K562 (cell line): Measurements from ENCODE around the gene GABRR1. TPM values are rescaled to one million over a fixed set of nuclear protein-coding genes. Genes with fewer than 3 reads are reported as not detected.

Experiments
- ATAC-seq: fragments of 200-7000 bp; cut with Tn5 transposase; 3 replicates; pipeline ENCODE4 v1.9.1; 2020; ENCODE audit warnings: moderate library complexity
- BruUV-seq: library from RNA; stranded (reverse); fragments of 400-500 nt; replicated peaks from 2 replicates; lab custom pipeline; 2021; lab: Mats Ljungman, UMichigan
- CTCF ChIA-PET: fragments of 300-600 bp; formaldehyde crosslinking; extraction: SDS; loops from one replicate; lab custom pipeline; 2021; ENCODE audit warnings: low intra/inter-chr PET ratio; lab: Yijun Ruan, JAX
- POLR2A ChIA-PET: fragments of 300-600, 350-650 bp; sonication (Branson Sonifier 250); formaldehyde crosslinking; extraction: SDS; loops from one replicate; lab custom pipeline; 2021; ENCODE audit warnings: antibody characterized with exemption, inconsistent platforms; lab: Yijun Ruan, JAX
- DNase-seq, 4 experiments: peaks; one replicate each; pipeline versions ENCODE4 v3.0.0 to v3.0.0-alpha.2; 2011 to 2018; ENCODE audit warnings: low spot score in 3 of 4, mixed read lengths in 3 of 4; ENCODE audit errors: extremely low read depth in 1 of 4
- FAIRE-seq: peaks from 2 replicates; lab custom pipeline; 2011; peaks lifted over from hg19 to GRCh38; lab: Jason Lieb, UNC
- H2AFZ ChIP-seq: 2 replicates; pipeline ENCODE4 v1.6.0; 2011; ENCODE audit warnings: low read depth, low read length, control low read depth, inconsistent platforms
- H3K27ac ChIP-seq: fragments of 200-600 bp; 3 replicates; pipeline ENCODE4 v1.8.0; 2011; ENCODE audit warnings: low read depth, mild to moderate bottlenecking, control low read depth, inconsistent platforms, low read length, moderate library complexity, mixed read lengths; ENCODE audit errors: extremely low read depth
- H3K27me3 ChIP-seq, 2 experiments: fragments of 300-600 bp in 1 of 2; 2 replicates in 1 of 2; 3 replicates in 1 of 2; pipeline versions ENCODE4 v1.6.0 to v1.8.0; 2011; ENCODE audit warnings: inconsistent platforms in 2 of 2, low read length in 2 of 2, mild to moderate bottlenecking in 1 of 2, mixed read lengths in 1 of 2, moderate library complexity in 1 of 2; ENCODE audit not compliant: control insufficient read depth in 2 of 2, insufficient read depth in 2 of 2
- H3K36me3 ChIP-seq: fragments of 300-600 bp; 3 replicates; pipeline ENCODE4 v1.8.0; 2011; ENCODE audit warnings: mild to moderate bottlenecking, low read length, inconsistent platforms; ENCODE audit not compliant: control insufficient read depth, insufficient read depth
- H3K4me1 ChIP-seq, 2 experiments: fragments of 200-600 bp in 1 of 2; replicated peaks in 1 of 2; 2 replicates in 1 of 2; 3 replicates in 1 of 2; pipeline versions ENCODE4 v1.5.1 to v1.8.0; 2011; ENCODE audit warnings: inconsistent platforms in 2 of 2, low read length in 2 of 2, mild to moderate bottlenecking in 1 of 2, mixed read lengths in 1 of 2, moderate library complexity in 1 of 2; ENCODE audit not compliant: control insufficient read depth in 2 of 2, insufficient read depth in 2 of 2
- H3K4me2 ChIP-seq: 2 replicates; pipeline ENCODE4 v1.6.1; 2011; ENCODE audit warnings: low read length, control low read depth, inconsistent platforms, mixed read lengths; ENCODE audit not compliant: insufficient read depth
- H3K4me3 ChIP-seq: fragments of 200-600 bp; sonication (generic), shearing (Covaris generic); 2 replicates; pipeline ENCODE4 v1.5.1; 2016; ENCODE audit warnings: control low read depth, inconsistent platforms
- H3K79me2 ChIP-seq: fragments of 200-600 bp; 3 replicates; pipeline ENCODE4 v1.8.0; 2011; ENCODE audit warnings: low read length, inconsistent platforms; ENCODE audit not compliant: control insufficient read depth, insufficient read depth
- H3K9ac ChIP-seq, 2 experiments: 2 replicates each; pipeline versions ENCODE4 v1.6.0 to v1.6.1; 2011; ENCODE audit warnings: low read depth in 2 of 2, low read length in 2 of 2, control low read depth in 1 of 2, inconsistent platforms in 1 of 2, mild to moderate bottlenecking in 1 of 2, mixed read lengths in 1 of 2; ENCODE audit not compliant: insufficient read depth in 1 of 2
- H3K9me1 ChIP-seq: one replicate; pipeline ENCODE4 v1.6.0; 2011; ENCODE audit warnings: inconsistent platforms, mild to moderate bottlenecking, low read length, moderate library complexity; ENCODE audit not compliant: control insufficient read depth, insufficient read depth
- H3K9me3 ChIP-seq: replicated peaks from 2 replicates; pipeline ENCODE4 v1.5.1; 2011; ENCODE audit warnings: low read depth, low read length, inconsistent platforms; ENCODE audit not compliant: control insufficient read depth, insufficient read depth
- H4K20me1 ChIP-seq: replicated peaks from 2 replicates; pipeline ENCODE4 v1.6.1; 2011; ENCODE audit warnings: low read length, inconsistent platforms, mixed read lengths; ENCODE audit not compliant: control insufficient read depth, insufficient read depth
- HBP1 ChIP-seq: fragments of 450-650 bp; formaldehyde crosslinking; IDR thresholded peaks from 2 replicates; pipeline ENCODE4 v1.4.0; 2022; ENCODE audit warnings: missing genetic modification characterization
- HMG20A ChIP-seq: fragments of 450-650 bp; formaldehyde crosslinking; conservative IDR thresholded peaks from 2 replicates; pipeline ENCODE4 v1.4.0; 2020; ENCODE audit warnings: mild to moderate bottlenecking, mixed read lengths
- IRF1 ChIP-seq: sonication (generic); formaldehyde crosslinking; IDR thresholded peaks from 2 replicates; pipeline ENCODE4 v1.8.0; 2022; ENCODE audit warnings: missing genetic modification reagents, mild to moderate bottlenecking, borderline replicate concordance
- NR3C1 ChIP-seq: sonication (generic); formaldehyde crosslinking; IDR thresholded peaks from 2 replicates; pipeline ENCODE4 v1.8.1; 2022; ENCODE audit warnings: missing genetic modification reagents
- RBFOX2 ChIP-seq: fragments of 200-400 bp; formaldehyde crosslinking; IDR thresholded peaks from 2 replicates; pipeline ENCODE4 v1.6.1; 2017; ENCODE audit warnings: low read depth, mild to moderate bottlenecking, low read length, moderate library complexity
- TFAM ChIP-seq: fragments of 250-450 bp; sonication (Bioruptor Pico); conservative IDR thresholded peaks from 2 replicates; pipeline ENCODE4 v1.5.0; 2021; ENCODE audit warnings: mild to moderate bottlenecking, moderate library complexity
- ZKSCAN1 ChIP-seq: fragments of 150-350 bp; IDR thresholded peaks from 2 replicates; pipeline ENCODE4 v1.6.1; 2016; ENCODE audit warnings: low read depth, low read length
- ZNF224 ChIP-seq: sonication (generic); formaldehyde crosslinking; IDR thresholded peaks from 2 replicates; pipeline ENCODE4 v1.8.0; 2022; ENCODE audit warnings: mild to moderate bottlenecking, missing genetic modification reagents
- ZNF324 ChIP-seq: fragments of 250-450 bp; sonication (Bioruptor Pico); IDR thresholded peaks from 2 replicates; pipeline ENCODE4 v1.4.0; 2020; ENCODE audit warnings: mild to moderate bottlenecking
- WGBS: fragments of 100-300 bp; shearing (Covaris generic); methylation state at CpG from one replicate; pipeline ENCODE4 v1.1.6; 2016; ENCODE audit warnings: low coverage, mixed read lengths; ENCODE audit not compliant: insufficient coverage; ENCODE audit errors: missing lambda C conversion rate; 5-methylcytosine and 5-hydroxymethylcytosine counted together
- in situ Hi-C: fragments of 300-500 bp; cut with MboI; formaldehyde crosslinking; loops from 4 replicates; pipeline ENCODE4 v1.15.0; 2018; ENCODE audit warnings: inconsistent platforms, mixed read lengths
- intact Hi-C: fragments of 100-400 bp; cut with micrococcal nuclease; formaldehyde crosslinking; loops from 2 replicates; pipeline ENCODE4 v1.14.2; 2022
- polyA plus RNA-seq, 8 experiments: library from polyadenylated mRNA; depleted of rRNA in 4 of 8; stranded (reverse) in 5 of 8; unstranded in 3 of 8; fragments of >200 nt; fragmentation: Nextera tagmentation in 2 of 8; fragmentation: Illumina TruSeq in 1 of 8; extraction: Ambion mirVana in 2 of 8; extraction: Trizol in 1 of 8; gene quantifications; 2 replicates each; pipeline versions ENCODE4 v1.2.1 to v1.2.3, GENCODE V29; 2011 to 2014; ENCODE audit warnings: inconsistent platforms in 1 of 8, missing spikeins in 1 of 8
- total RNA-seq, 7 experiments: library from RNA; depleted of rRNA in 6 of 7; stranded (reverse); fragments of >200 nt in 6 of 7; fragmentation: Illumina TruSeq in 2 of 7; extraction: Trizol in 2 of 7; gene quantifications; 2 replicates each; pipeline versions ENCODE4 v1.2.1 to v1.2.3, GENCODE V29; 2011 to 2021; ENCODE audit warnings: low replicate concordance in 1 of 7
- TF ChIP-seq, protein P1 (sequence below): fragments of 250-450 bp; sonication (Bioruptor Pico); IDR thresholded peaks from 2 replicates; pipeline ENCODE4 v1.4.0; 2020

The GABRR1 gene
- total and polyA plus RNA-seq, 9 of the 15 experiments (the other 6 are each of a cell fraction or from before 2014, with no cell fraction given): not detected

GRCh38 chr6:89198235-89198634, 18.9 kb downstream of the GABRR1 start:
- Histone ChIP-seq H3K9me3 (no peaks in the 10 kb centered on the region), H3K79me2 (no peaks in the 10 kb centered on the region), H3K9me1 (no peaks in the 10 kb centered on the region), H3K36me3 (no peaks in the 10 kb centered on the region), H3K27me3 (peaks cover 5 to 21% of the 10 kb centered on the region in 2 experiments; a peak in 4 of 5 replicates), H3K4me1 (no peaks in the 10 kb centered on the region), H4K20me1 (no peaks in the 10 kb centered on the region), H3K4me2 (no peak overlapping the region), H3K27ac (no peak overlapping the region), H3K9ac (no peak overlapping the region), H2AFZ (no peak overlapping the region), H3K4me3 (no peak overlapping the region)
- ATAC-seq (no peak), FAIRE-seq (no peak), DNase-seq (no peak)
- no TSS peak for BruUV-seq
- ChIA-PET CTCF (no interaction called here), POLR2A (no interaction called here)
- no peak for TF ChIP-seq ZKSCAN1
- in situ Hi-C loops: no loop called here
- intact Hi-C loops: no loop called here
- 2% methylated on average over 7 of the region's 7 CpGs for WGBS

DNA sequence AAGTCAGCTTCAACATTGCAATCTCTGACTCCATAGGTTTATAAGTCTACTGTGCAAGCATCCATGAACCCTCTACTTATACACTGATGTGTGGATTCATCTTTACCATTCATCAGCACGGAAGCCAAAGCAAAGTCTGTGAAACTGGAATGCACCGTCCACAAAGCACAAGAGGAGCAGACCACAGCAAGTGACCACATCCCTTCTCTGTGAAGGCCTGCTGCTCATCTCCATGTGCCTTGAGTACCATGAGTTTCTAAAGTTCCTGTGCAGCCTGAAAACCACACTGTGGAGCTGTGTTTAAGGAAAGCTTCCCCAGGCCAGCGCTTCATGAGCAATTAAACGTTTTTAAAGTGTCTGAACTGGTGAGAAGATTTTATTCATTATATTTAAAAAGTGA, 20.0 kb downstream of the GABRR1 start:
- Histone ChIP-seq H3K4me3 (no peak overlapping the region), H3K27ac (no peak overlapping the region), H3K9me1 (no peaks in the 10 kb centered on the region), H3K9ac (no peak overlapping the region), H3K36me3 (no peaks in the 10 kb centered on the region), H3K9me3 (no peaks in the 10 kb centered on the region), H2AFZ (no peak overlapping the region), H3K4me1 (no peaks in the 10 kb centered on the region), H3K79me2 (no peaks in the 10 kb centered on the region), H3K27me3 (peaks cover 9 to 22% of the 10 kb centered on the region in 2 experiments; a peak in 4 of 5 replicates), H3K4me2 (no peak overlapping the region), H4K20me1 (no peaks in the 10 kb centered on the region)
- intact Hi-C loops (no loop called here), in situ Hi-C loops (no loop called here)
- CTCF ChIA-PET: no interaction called here
- FAIRE-seq: no peak
- 2% methylated on average over 4 of the region's 4 CpGs for WGBS
- no peak for DNase-seq
- POLR2A ChIA-PET: no interaction called here
- ATAC-seq: no peak
- BruUV-seq: no TSS peak
- TF ChIP-seq HBP1: no peak
- no peak for TF ChIP-seq ZNF224 (CRISPR knock-in tag)
- no peak for TF ChIP-seq NR3C1 (CRISPR knock-in tag)
- TF ChIP-seq TFAM (CRISPR knock-in tag): no peak
- no peak for TF ChIP-seq RBFOX2
- TF ChIP-seq, protein P1, sequence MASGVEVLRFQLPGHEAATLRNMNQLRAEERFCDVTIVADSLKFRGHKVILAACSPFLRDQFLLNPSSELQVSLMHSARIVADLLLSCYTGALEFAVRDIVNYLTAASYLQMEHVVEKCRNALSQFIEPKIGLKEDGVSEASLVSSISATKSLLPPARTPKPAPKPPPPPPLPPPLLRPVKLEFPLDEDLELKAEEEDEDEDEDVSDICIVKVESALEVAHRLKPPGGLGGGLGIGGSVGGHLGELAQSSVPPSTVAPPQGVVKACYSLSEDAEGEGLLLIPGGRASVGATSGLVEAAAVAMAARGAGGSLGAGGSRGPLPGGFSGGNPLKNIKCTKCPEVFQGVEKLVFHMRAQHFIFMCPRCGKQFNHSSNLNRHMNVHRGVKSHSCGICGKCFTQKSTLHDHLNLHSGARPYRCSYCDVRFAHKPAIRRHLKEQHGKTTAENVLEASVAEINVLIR (CRISPR knock-in tag): no peak
- no peak for TF ChIP-seq HMG20A (CRISPR knock-in tag)
- no peak for TF ChIP-seq ZNF324 (CRISPR knock-in tag)
- no peak for TF ChIP-seq IRF1 (CRISPR knock-in tag)
